Rectal smooth muscle tissue (tissue), 1 donor: ENCODE measurements around the gene IL4R.

Source experiments
- H3K27ac ChIP-seq: one replicate; pipeline ENCODE4 v1.7.0; 2013; ENCODE audit warnings: low read depth, low read length, inconsistent platforms
- H3K27me3 ChIP-seq: one replicate; pipeline ENCODE4 v1.7.0; 2013; ENCODE audit warnings: low read length; ENCODE audit not compliant: control insufficient read depth, insufficient read depth
- H3K36me3 ChIP-seq: one replicate; pipeline ENCODE4 v1.7.0; 2013; ENCODE audit warnings: low read length; ENCODE audit not compliant: control insufficient read depth, insufficient read depth
- H3K4me1 ChIP-seq: one replicate; pipeline ENCODE4 v1.7.0; 2013; ENCODE audit warnings: low read length; ENCODE audit not compliant: control insufficient read depth, insufficient read depth
- H3K4me3 ChIP-seq: one replicate; pipeline ENCODE4 v1.7.0; 2013; ENCODE audit warnings: low read length
- H3K9ac ChIP-seq: one replicate; pipeline ENCODE4 v1.7.0; 2013; ENCODE audit warnings: low read length

The IL4R gene

DNA sequence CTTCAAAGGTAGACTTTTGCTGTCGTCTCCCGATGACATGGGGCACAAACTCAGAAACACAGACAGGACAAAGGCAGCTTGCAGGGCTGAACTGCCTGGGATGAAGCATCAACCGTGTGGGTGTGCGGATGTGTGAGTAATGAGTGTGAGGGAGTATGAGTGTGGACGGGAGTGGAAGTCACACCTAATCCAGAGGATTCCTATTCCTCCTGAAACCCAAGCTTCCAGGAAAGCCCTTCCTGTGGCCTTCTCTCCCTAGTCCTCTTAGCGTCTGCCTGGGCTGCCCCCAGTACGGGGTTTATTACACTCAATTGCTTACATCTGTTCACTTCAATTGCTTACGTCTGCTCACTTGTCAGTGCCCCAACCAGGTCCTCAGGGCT, 2.3 kb upstream of the IL4R start:
- H3K4me3 ChIP-seq: no peak overlapping the region
- H3K36me3 ChIP-seq: no peaks in the 10 kb centered on the region
- no peak overlapping the region for H3K9ac ChIP-seq
- H3K4me1 ChIP-seq: peaks cover 2% of the 10 kb centered on the region
- H3K27ac ChIP-seq: no peak overlapping the region
- no peaks in the 10 kb centered on the region for H3K27me3 ChIP-seq

DNA sequence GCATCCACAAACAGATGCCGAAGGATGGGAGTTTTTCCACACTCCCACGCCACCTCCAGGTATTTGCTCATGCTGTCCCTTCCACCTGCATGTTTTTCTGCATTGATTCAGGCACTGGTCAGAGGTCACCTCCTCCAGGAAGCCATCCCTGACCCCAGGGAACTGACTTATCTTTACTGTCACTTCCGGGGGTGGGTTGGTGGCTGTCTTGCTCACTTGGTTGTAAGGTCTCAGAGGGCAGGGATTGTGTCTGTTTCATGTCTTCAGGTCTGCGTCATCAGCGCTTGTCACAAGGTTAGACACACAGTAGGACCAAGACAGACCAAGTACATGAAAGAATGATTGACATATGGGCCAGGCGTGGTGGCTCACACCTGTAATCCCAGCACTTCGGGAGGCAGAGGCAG, 1.9 kb upstream of the IL4R start:
- H3K4me1 ChIP-seq: peaks cover 7% of the 10 kb centered on the region

DNA sequence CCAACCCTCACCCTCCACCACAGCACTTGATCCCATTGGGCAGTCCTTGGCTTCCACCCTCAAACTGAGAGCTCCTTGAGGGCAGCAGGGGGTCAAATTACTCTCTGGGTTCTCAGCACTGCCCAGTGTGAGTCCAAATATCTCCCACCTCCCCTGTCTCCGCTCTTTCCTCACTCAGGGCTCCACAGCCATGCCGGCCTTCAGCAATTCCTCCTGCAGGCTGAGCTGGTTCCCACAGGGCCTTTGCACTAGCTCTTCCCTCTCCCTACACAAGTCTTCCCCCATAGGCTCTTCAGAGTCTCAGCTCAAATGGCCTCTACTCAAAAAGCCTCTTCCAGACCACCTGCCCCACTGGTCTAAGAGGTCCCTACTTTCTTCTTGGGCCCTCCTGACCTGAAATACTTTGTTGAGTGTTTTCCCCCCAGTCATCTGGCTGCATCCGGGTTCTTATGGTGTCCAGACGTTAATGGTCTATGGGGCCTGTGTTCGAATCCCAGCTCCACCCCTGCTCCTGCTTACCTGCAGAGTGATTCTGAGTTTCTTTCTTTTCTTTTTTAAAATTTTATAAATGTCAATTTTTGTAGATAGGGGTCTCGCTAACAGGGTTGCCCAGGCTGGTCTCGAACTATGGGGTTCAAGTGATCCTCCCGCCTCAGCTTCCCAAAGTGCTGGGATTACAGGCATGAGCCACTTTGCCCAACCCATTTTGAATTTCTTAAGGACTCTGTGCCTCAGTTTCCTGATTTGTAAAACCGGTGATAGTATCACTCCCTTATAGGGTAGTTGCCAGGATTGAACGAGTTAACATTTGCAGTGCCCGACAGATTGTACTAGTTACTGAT, 973 bp upstream of the IL4R start:
- Histone ChIP-seq H3K4me1 (peaks cover 13% of the 10 kb centered on the region), H3K27ac (peak overlapping the region; percentile 97), H3K9ac (no peak overlapping the region), H3K27me3 (no peaks in the 10 kb centered on the region), H3K36me3 (no peaks in the 10 kb centered on the region), H3K4me3 (peak overlapping the region; percentile 90)

More for the DNA sequence above, 1.9 kb upstream of the IL4R start:
- Histone ChIP-seq H3K27ac (no peak overlapping the region), H3K27me3 (no peaks in the 10 kb centered on the region), H3K36me3 (no peaks in the 10 kb centered on the region), H3K4me3 (no peak overlapping the region), H3K9ac (no peak overlapping the region)

DNA sequence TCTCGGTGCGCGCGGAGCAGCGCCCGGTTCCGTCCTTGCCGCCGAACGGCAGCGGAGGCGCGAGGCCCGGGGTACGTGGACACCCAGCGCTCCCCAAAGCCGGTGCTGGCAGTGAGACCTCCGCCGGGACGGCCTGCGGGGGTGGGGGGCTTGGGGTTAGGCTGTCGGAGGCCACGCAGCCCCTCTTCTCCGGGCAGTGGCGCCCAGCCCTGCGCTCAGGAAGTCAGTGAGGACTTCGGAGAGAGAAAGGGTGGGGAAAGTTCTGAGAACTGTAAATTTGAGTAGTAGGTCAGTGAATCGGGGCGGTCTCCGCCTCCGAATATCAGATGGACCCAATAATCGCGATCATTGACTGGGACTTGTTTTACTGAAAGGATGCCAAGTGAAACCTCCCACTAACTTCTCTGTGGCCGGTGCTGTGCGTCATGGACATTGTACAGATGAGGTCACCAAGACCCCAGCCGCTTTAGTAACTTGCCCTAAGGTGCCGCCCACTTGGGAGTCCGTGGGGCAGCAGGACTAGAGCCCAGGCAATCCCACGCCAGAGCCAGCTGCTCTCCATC, 468 bp downstream of the IL4R start:
- Histone ChIP-seq H3K9ac (peak overlapping the region; percentile 88), H3K27ac (peak overlapping the region; percentile 97), H3K36me3 (no peaks in the 10 kb centered on the region), H3K27me3 (no peaks in the 10 kb centered on the region), H3K4me3 (peak overlapping the region; percentile 90), H3K4me1 (peaks cover 27% of the 10 kb centered on the region)

DNA sequence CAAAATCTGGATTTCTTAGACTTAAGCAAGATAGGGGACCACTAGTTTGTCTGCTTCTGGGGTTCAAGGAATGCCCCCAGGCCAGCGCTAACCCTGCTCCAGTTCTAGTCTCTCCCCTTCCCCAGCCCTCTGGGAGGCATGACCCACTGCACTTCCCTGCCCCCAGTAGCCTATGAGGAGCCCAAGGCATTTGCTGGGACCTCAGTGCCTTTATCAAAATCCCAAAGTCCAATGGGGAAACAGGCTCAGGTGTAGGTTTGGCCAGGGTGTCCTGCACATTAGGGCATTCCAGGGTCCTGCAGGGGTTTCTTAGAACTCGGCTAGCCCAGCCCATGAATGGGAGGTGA, 1.2 kb downstream of the IL4R start:
- H3K4me1 ChIP-seq: peaks cover 27% of the 10 kb centered on the region
- H3K9ac ChIP-seq: peak overlapping the region; percentile 34
- peak overlapping the region; percentile 90 for H3K4me3 ChIP-seq
- no peaks in the 10 kb centered on the region for H3K27me3 ChIP-seq
- H3K36me3 ChIP-seq: no peaks in the 10 kb centered on the region
- H3K27ac ChIP-seq: peak overlapping the region; percentile 97

DNA sequence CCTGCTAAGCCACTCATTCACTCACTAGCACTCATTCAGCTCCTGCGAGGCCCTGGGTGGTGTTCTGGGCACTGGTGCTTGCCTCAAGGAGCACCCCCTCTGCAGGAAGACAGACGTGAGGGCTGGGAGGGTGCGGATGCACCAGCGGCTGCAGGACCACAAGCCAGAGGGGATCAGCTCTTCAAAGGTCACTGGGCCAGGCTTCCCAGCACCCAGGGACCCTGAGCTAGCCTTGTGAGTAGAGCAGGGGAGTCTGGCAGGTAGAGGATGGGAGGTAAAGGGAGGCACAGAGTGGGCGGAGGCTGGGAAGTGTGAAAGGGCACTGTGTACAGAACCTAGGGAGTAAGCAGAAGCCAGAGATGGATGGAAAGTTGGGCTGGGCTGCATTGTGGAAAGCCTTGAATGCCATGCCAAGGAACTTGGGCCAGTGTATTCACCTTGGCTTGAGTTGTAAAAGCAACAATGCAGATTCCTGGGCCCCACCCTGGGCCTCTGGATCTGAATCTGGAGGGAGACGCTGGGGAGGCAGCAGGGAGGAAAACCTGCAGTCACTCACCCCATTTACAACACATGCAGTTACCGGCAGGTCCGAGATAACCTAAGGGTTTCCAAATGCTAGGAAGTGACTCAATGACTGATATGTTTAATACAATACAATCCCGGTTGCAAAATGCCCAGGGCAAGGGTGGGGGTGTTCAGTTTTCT, 1.7 kb downstream of the IL4R start:
- H3K27me3 ChIP-seq: no peaks in the 10 kb centered on the region
- H3K4me1 ChIP-seq: peaks cover 30% of the 10 kb centered on the region
- peak overlapping the region; percentile 34 for H3K9ac ChIP-seq
- H3K27ac ChIP-seq: peak overlapping the region; percentile 97
- H3K4me3 ChIP-seq: peak overlapping the region; percentile 90
- no peaks in the 10 kb centered on the region for H3K36me3 ChIP-seq

DNA sequence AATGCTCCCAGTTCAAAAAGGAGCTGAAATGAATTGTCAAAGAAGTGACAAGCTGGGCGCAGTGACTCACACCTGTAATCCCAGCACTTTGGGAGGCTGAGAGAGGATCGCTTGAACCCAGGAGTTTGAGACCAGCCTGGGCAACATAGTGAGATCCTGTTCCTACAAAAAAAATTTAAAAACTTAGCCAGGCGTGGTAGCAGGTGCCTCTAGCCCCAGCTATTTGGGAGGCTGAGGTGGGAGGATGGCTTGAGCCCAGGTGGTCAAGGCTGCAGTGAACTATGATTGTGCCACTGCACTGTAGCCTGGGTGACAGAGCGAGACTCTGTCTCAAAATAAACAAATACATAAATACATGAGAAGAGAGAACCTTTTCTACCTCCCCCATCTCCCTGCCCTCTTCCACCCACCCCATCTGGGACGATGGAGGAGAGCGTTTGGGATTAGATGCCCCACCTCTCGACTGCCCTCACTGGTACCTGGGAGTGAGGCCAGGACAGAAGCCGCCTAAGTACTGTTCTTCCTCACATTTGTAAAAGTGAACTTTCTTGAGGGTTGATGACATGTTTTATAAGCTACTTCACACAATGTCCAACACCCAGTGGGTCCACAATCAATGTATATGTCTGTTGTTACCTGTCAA, 2.4 kb downstream of the IL4R start:
- Histone ChIP-seq H3K4me3 (peak overlapping the region; percentile 90), H3K27ac (peak overlapping the region; percentile 78), H3K27me3 (no peaks in the 10 kb centered on the region), H3K4me1 (peaks cover 33% of the 10 kb centered on the region), H3K36me3 (no peaks in the 10 kb centered on the region), H3K9ac (no peak overlapping the region)

DNA sequence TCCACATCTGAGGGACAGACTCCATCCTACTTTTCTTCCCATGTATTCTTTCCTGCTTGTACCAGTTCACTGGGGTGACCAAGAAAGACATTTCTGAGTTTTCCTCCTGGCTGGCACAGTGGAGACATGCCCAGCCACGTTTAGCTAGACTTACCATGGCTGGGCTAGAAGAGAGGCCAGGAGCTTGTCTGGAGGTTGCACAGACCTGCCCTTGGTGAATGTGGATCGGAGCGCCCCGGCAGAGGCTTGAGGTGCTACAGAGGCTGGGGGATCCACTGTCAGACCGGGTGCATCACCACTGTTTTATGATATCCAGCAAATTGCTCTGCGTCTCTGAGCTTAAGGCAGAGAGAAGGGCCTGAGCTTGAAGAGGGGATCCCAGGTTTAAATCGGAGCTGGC, 3.5 kb downstream of the IL4R start:
- Histone ChIP-seq H3K9ac (peak overlapping the region; percentile 2), H3K36me3 (no peaks in the 10 kb centered on the region), H3K27ac (peak overlapping the region; percentile 78), H3K27me3 (no peaks in the 10 kb centered on the region), H3K4me3 (no peak overlapping the region), H3K4me1 (peaks cover 37% of the 10 kb centered on the region)

DNA sequence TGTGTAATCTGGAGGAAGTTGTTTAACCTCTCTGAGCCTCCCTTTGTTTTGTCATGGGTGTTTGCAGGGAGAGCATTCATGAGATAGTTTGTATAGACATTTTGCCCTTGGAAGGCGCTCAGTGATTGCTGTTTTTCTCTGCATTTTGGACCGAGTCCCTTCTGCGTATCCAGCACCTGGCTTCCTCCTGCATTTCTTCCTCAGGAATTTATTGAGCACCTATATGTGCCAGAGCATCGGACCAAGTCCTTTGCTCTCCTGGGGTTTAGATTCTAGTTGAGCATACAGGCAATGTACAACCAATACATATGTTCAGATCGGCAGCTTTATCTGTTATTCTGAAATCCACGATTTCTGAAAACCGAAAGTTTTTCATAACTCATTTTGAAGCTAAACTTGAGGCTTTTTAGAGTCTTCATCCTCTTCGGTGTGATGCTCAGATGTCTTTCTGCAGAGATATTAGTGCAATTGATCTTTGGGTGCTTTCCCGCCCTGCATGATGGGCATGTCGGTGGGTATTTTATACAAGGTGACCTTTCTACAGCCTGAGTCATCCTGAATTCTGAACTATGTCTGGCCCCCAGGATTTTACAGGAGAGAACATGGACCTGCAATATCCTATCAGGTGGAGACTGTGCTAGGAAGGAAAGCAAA, 4.1 kb downstream of the IL4R start:
- Histone ChIP-seq H3K4me3 (peak overlapping the region; percentile 42), H3K9ac (peak overlapping the region; percentile 2)

DNA sequence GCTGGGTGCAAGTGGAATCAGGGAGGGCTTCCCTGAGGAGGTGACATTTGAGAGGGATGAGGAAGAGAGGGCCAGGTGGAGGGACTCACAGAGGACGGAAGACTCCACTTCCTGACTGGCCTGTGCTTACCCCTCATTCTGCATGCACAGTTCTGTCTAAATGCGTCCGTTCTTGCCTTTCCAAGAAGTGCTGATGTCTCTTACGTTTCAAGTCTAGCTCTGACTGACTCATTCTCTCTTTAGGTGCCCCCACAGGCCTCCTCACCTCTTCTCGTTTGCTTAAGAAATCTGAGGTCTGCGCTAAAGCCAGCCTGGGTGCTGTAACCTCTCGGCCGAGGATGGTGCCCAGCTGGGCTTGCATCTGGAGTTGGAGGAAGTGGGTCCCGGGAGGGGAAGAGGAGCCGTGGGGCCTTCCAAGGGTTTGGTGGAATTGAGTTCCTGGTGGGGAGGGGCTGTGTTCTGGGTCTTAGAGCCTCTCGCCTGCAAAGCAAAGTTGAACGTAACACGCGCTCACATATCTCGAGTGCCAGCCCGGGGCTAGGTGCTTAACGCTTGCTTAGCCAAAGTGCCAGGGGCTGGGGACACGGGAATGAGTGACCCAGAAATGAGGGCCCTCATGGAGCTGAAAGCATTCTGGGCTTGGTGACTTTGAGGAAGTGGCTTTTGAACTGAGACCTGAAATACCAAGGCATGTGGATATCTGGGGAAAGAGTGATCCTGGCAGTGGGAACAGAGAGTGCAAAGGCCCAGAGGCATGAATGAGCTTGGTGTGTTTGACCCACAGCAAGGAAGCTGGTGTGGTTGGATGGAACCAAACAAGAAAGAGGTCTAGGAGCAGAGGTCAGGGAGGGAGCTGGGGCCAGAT, 4.8 kb downstream of the IL4R start:
- H3K36me3 ChIP-seq: no peaks in the 10 kb centered on the region
- no peaks in the 10 kb centered on the region for H3K27me3 ChIP-seq
- H3K27ac ChIP-seq: peak overlapping the region; percentile 78
- H3K4me3 ChIP-seq: peak overlapping the region; percentile 42
- peaks cover 37% of the 10 kb centered on the region for H3K4me1 ChIP-seq
- no peak overlapping the region for H3K9ac ChIP-seq

More for the DNA sequence above, 4.1 kb downstream of the IL4R start:
- peak overlapping the region; percentile 78 for H3K27ac ChIP-seq
- no peaks in the 10 kb centered on the region for H3K36me3 ChIP-seq
- H3K4me1 ChIP-seq: peaks cover 37% of the 10 kb centered on the region
- H3K27me3 ChIP-seq: no peaks in the 10 kb centered on the region

DNA sequence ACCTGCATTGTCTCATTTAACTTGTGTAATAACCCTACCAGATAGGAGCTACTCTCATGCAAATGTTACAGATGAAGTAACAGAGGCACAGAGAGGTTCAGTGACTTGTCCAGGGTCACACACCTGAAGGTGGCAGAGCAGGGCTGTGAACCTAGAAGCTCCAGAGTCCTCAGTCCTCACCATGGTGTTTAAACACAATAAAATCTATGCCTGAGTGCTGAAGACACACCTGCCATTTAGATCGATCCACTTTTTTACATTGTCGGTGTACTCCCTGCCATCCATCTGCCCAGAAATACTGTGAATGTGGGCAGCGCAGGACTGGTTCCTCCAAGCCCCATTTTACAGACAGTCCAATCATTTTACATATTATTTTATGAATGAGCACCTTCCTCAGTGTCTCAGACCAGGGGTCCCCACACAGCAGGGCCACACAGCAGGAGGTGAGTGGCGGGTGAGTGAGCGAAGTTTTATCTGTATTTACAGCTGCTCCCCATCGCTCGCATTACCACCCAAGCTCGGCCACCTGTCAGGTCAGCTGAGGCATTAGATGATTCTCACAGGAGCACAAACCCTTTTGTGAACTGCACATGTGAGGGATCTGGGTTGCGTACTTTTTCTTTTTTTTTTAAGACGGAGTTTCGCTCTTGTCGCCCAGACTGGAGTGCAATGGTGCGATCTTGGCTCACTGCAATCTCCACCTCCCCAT, 5.6 kb downstream of the IL4R start:
- Histone ChIP-seq H3K36me3 (no peaks in the 10 kb centered on the region), H3K27ac (peak overlapping the region; percentile 78), H3K4me3 (no peak overlapping the region), H3K27me3 (no peaks in the 10 kb centered on the region), H3K4me1 (peaks cover 38% of the 10 kb centered on the region), H3K9ac (no peak overlapping the region)
